ENCODE data around the gene RHOH. TPM values are rescaled to one million over a fixed set of nuclear protein-coding genes. Genes with fewer than 3 reads are reported as not detected.

RHOH gene
- total and polyA plus RNA-seq, 8 donors = 0.29 to 10.1 (median 0.78) TPM

DNA sequence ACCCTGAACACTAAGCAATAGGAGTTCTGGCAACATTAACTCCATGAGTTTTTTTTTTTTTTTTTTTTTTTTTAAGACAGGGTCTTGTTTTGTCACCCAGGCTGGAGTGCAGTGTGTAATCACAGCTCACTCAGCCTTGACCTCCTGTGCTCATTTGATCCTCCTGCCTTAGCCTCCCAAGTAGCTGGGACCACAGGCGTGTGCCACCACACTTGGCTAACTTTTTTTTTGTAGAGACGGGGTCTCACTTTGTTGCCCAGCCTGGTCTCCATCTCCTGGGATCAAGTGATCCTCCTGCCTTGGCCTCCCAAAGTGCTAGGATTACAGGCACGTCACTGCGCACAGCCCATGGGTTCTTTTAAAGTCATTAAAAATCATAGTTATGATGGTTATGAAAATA, 5.1 kb downstream of the RHOH start:
- intact Hi-C loops (cut with DNase I) = no loop called here
- no peak for TF ChIP-seq CTCF (IDR thresholded peaks at IDR 0.05)
- Histone ChIP-seq H3K4me1 (peaks cover 0 to 66% of the 10 kb centered on the region in 2 donors), H3K4me3 (no peak overlapping the region), H3K36me3 (no peaks in the 10 kb centered on the region), H3K27ac (peak overlapping the region in 1 of 2 donors; percentile 92), H3K9me3 (no peaks in the 10 kb centered on the region), H3K27me3 (no peaks in the 10 kb centered on the region)
- no peak for ATAC-seq
- no peak for DNase-seq

- Histone ChIP-seq H3K4me3 (no peak overlapping the region), H3K9me3 (no peaks in the 10 kb centered on the region), H3K27me3 (no peaks in the 10 kb centered on the region), H3K4me1 (peaks cover 0 to 70% of the 10 kb centered on the region in 2 donors), H3K27ac (peak overlapping the region in 1 of 2 donors; percentile 6), H3K36me3 (no peaks in the 10 kb centered on the region)
- intact Hi-C loops (cut with DNase I) = no loop called here
- no peak for TF ChIP-seq CTCF (IDR thresholded peaks at IDR 0.05)
- ATAC-seq = no peak
- no peak for DNase-seq
These were observed 5.6 kb downstream of the RHOH start for GRCh38 chr4:40202474-40202873.

DNA sequence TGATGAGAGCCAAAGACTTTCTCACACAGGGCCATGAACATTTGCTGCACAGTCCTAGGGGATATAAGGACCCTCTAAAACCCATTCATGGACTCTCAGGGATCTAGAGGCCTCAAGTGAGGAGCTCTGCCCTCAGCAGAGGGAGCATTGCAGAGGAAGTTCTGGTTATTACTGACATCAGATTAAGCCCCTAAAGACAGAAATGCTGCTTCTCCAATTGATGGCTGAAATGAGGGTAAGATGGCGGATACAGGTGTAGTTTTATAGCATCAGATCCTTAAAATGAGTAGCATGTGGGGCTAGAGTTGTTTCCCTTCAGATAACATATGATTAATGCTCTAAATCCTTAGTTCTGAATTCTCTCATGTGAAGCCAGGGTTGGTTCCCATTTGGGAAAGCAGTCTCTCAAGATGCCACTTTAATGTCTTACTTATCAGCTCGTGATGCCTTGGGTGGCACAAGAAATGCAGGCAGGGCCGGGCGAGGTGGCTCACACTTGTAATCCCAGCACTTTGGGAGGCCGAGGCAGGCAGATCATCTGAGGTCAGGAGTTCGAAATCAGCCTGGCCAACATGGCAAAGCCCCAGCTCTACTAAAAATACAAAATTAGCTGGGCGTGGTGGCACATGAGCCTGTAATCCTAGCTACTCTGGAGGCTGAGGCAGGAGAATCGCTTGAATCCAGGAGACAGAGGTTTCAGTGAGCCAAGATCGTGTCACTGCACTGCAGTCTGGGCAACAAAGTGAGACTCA, 7.9 kb downstream of the RHOH start:
- peak overlapping the region in 1 of 2 donors; percentile 89 for H3K27ac ChIP-seq
- TF ChIP-seq CTCF (IDR thresholded peaks at IDR 0.05) = no peak
- H3K9me3 ChIP-seq = no peaks in the 10 kb centered on the region
- DNase-seq (no peak), ATAC-seq (no peak)
- H3K36me3 ChIP-seq = no peaks in the 10 kb centered on the region
- peaks cover 0 to 69% of the 10 kb centered on the region in 2 donors for H3K4me1 ChIP-seq
- intact Hi-C loops (cut with DNase I) = no loop called here
- no peak overlapping the region for H3K4me3 ChIP-seq
- no peaks in the 10 kb centered on the region for H3K27me3 ChIP-seq

GRCh38 chr4:40205259-40206198, 8.7 kb downstream of the RHOH start:
- intact Hi-C loops (cut with DNase I) = no loop called here
- no peak for DNase-seq
- Histone ChIP-seq H3K9me3 (no peaks in the 10 kb centered on the region), H3K4me1 (peaks cover 0 to 65% of the 10 kb centered on the region in 2 donors), H3K27me3 (no peaks in the 10 kb centered on the region), H3K4me3 (peak overlapping the region in 1 of 2 donors; percentile 33), H3K36me3 (no peaks in the 10 kb centered on the region), H3K27ac (peak overlapping the region; percentile 23 to 89)
- peak; percentile 66 for ATAC-seq
- no peak for TF ChIP-seq CTCF (IDR thresholded peaks at IDR 0.05)

DNA sequence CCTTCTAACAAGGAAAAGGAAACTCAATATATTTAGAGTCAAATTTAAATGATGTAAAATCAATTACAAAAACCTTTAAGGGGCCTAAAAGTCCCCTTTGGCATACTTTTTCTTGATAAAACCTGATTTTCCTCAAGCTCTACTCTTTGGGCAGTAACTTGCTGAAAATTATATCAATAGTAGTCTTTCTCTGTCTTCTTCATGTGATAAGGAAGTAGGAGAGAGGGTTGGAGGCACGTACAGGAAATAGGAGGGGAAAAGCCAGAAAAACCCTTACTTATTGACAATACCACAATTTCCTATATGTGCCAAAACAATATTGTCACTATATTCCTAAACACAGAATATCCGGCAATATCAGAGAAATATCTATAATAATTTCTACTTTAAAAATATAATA, 9.6 kb downstream of the RHOH start:
- TF ChIP-seq CTCF (IDR thresholded peaks at IDR 0.05) = no peak
- Histone ChIP-seq H3K36me3 (no peaks in the 10 kb centered on the region), H3K4me3 (peak overlapping the region in 1 of 2 donors; percentile 33), H3K4me1 (peaks cover 0 to 63% of the 10 kb centered on the region in 2 donors), H3K9me3 (no peaks in the 10 kb centered on the region), H3K27me3 (no peaks in the 10 kb centered on the region), H3K27ac (peak overlapping the region; percentile 23 to 89)
- intact Hi-C loops (cut with DNase I) = no loop called here
- no peak for DNase-seq
- no peak for ATAC-seq
